ENCODE data around the gene AR.

DNA sequence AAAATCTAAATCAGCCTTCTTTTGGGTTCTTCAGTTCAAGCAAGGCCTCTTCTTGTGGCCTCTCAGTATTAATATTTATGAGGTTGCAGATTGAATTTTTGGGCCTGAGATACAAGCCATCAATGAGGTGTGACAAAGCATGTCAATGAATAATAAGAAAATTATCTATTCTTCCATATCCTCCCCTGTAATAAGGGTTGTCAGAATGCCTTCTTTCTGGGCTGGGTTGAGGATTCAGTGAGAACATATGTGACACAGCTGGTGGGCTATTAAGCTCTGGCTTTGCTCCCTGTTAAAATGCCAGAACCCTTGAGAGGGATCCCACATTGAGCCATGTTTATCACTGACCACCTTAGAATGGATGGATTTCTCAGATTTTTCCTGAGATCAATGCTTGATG lies 187.2 kb downstream of the AR start:
- no peak for TF ChIP-seq POLR2AphosphoS5 (IDR thresholded peaks at IDR 0.05; ENCODE audit: control insufficient read depth, insufficient read depth, low read depth, low read length)
- TF ChIP-seq SRF (CRISPR knock-in tag; IDR thresholded peaks at IDR 0.05), result no peak
- TF ChIP-seq ZNF274 (IDR thresholded peaks at IDR 0.05; ENCODE audit: borderline replicate concordance, low read depth, low read length), result no peak
- TF ChIP-seq, protein P1, sequence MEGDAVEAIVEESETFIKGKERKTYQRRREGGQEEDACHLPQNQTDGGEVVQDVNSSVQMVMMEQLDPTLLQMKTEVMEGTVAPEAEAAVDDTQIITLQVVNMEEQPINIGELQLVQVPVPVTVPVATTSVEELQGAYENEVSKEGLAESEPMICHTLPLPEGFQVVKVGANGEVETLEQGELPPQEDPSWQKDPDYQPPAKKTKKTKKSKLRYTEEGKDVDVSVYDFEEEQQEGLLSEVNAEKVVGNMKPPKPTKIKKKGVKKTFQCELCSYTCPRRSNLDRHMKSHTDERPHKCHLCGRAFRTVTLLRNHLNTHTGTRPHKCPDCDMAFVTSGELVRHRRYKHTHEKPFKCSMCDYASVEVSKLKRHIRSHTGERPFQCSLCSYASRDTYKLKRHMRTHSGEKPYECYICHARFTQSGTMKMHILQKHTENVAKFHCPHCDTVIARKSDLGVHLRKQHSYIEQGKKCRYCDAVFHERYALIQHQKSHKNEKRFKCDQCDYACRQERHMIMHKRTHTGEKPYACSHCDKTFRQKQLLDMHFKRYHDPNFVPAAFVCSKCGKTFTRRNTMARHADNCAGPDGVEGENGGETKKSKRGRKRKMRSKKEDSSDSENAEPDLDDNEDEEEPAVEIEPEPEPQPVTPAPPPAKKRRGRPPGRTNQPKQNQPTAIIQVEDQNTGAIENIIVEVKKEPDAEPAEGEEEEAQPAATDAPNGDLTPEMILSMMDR (IDR thresholded peaks at IDR 0.05 in 2 of 3, conservative IDR thresholded peaks at IDR 0.05 in 1 of 3; ENCODE audit: insufficient read depth in 2 of 3, low read depth in 1 of 3, low read length in 3 of 3), result no peak
- TF ChIP-seq KLF13 (tag; IDR thresholded peaks at IDR 0.05; ENCODE audit: borderline replicate concordance, low read depth), result no peak
- TF ChIP-seq FOXK1 (CRISPR knock-in tag; IDR thresholded peaks at IDR 0.05; ENCODE audit: borderline replicate concordance), result no peak
- TF ChIP-seq ZNF165 (CRISPR knock-in tag; IDR thresholded peaks at IDR 0.05; ENCODE audit: borderline replicate concordance), result no peak
- TF ChIP-seq PHF8 (IDR thresholded peaks at IDR 0.05; ENCODE audit: borderline replicate concordance, low read length), result no peak
- no peak for TF ChIP-seq U2AF1 (optimal IDR thresholded peaks at IDR 0.05; ENCODE audit: low read depth, low read length)
- TF ChIP-seq BMI1 (IDR thresholded peaks at IDR 0.05; ENCODE audit: low read length), result no peak
- no peak for TF ChIP-seq FOXA3 (CRISPR knock-in tag; conservative IDR thresholded peaks at IDR 0.05 in 1 of 2, IDR thresholded peaks at IDR 0.05 in 1 of 2)
- no peak for TF ChIP-seq POLR2A (conservative IDR thresholded peaks at IDR 0.05)

Data from K562 (cell line).